ENCODE results near the gene ALDH1A1.

The ALDH1A1 gene

DNA sequence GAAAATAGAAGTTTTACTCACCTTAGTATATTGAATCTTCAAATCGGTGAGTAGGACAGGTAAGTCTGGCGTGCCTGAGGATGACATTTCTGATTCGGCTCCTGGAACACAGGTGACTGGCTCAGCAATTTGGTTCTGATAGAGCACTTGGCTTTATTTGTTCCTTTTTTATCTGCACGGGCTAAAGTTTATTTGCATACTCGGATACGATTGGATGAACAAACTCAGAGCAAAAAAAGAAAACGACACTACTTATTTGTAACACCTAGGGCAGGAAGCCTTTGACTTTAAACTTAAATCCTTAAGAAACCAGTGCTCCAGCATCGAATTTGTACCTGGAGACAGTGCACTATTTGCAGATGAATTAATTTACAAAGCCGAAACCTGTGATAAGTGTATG, at the start of gene ALDH1A1:
ALDH1A1 (minus strand) TSS at position 140 of the 400 bp plus-strand sequence; CDS start at position 87, 53 bp downstream.
- DNase-seq (ENCODE audit: low spot score): no peak

DNA sequence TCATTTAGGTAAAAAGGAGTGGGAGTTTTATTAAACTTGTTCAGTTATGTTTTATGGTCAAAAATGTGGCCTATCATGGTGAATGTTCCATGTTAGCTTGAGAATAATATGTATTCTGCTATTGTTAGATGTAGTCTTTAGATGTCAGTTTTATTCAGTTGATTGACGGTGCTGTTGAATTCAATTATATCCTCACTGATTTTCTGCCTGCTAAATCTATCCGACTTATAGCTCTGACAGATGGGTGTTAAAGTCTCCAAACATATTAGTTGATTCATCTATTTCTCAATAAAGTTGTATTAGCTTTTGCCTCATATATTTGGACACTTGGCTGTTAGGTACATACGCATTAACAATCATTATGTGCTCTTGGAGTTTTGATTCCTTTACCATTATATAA, 49.0 kb upstream of the ALDH1A1 start:
- DNase-seq (ENCODE audit: low spot score): no peak

DNA sequence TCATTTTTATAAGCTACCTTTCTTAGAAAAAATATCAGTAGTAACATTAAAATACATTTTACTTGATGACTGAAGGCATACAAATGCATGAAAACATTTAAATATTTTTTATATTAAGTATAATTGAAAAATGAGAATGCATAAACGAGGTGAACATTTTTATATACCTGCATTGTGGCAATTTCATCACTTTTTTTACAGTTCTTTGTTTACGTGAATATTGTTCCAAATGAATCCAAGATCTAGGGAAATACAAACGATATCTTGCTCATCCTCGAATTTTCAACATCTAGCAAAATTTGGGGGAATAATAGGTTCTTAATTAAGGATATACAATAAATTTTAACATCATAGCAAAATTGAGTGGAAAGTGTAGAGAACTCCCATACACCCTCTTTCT, 45.5 kb upstream of the ALDH1A1 start:
- DNase-seq (ENCODE audit: low spot score): no peak

DNA sequence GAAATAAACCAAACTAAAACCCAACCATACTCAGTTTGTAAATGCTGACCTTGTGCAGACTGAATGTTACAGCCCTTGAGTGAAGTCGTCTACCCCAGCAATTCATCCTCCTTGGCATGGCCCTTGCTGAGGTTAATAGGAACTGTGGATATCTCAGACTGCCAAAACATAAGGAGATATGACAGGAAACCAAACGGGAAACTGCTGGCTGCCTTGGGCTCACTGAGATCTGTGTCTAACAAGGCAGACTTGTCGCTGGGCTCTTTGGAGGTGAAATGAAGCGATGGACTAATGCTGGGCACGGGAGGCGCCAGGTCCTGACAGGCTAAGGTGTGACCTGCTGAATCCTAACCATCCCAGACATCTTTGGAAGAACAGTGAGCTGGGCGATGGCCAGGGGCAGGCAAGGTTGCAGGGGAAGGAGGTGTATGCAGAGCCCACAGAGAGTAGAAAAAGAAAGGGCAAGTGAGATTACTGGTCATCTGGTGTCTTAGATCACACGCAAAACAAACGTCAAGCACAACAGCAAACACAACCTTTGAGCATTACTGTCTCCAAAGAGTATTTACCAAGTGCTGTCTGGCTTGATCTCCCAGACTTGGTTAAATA, 44.6 kb upstream of the ALDH1A1 start:
- DNase-seq (ENCODE audit: low spot score): no peak

DNA sequence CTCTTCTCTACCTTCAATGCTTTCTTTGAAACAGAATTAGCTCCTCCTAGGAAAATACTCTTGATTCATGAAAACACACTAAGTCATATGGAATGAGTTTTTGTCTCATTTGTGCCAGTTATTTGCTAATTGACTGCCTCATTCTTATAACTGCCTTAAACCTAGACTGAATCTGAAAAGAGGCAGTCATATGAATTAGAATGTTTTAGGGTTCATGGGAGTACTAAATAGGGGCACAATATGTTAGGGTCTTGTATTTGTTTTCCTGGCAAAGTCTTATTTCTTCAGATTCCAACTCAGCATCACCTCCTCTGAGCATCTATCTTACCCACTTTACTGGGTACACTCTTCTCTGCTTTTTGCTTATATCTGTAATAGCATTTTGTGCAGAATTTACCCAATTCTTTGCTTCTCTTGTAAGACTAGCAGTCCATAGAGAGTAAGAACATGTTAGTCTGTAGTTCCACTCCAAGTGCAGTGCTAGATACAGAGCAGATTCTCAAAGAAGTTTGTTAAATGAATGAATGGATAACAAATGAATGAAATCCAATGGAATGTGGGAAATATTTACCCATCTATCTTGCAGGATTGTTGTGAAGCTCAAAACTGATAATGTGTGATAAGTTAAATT, 43.9 kb upstream of the ALDH1A1 start:
- no peak for DNase-seq (ENCODE audit: low spot score)

DNA sequence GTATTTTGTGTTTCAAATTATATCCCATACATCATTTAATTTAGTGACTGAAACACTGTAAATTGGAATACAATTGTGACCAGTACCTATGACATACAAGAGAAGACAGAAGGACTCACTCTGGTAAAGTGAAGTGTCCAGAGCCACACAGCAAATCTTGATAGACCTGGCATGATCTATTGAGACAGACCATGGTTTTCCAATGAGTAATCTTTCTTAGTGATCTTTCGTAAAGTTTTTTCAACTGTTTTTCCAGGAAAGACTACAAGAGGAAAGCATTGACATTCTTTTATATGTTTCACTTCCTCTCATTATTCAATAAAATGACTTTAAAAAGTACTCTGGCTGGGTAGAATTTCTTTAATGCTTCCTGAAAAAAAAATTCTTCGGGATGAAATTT, 43.3 kb upstream of the ALDH1A1 start:
- no peak for DNase-seq (ENCODE audit: low spot score)

DNA sequence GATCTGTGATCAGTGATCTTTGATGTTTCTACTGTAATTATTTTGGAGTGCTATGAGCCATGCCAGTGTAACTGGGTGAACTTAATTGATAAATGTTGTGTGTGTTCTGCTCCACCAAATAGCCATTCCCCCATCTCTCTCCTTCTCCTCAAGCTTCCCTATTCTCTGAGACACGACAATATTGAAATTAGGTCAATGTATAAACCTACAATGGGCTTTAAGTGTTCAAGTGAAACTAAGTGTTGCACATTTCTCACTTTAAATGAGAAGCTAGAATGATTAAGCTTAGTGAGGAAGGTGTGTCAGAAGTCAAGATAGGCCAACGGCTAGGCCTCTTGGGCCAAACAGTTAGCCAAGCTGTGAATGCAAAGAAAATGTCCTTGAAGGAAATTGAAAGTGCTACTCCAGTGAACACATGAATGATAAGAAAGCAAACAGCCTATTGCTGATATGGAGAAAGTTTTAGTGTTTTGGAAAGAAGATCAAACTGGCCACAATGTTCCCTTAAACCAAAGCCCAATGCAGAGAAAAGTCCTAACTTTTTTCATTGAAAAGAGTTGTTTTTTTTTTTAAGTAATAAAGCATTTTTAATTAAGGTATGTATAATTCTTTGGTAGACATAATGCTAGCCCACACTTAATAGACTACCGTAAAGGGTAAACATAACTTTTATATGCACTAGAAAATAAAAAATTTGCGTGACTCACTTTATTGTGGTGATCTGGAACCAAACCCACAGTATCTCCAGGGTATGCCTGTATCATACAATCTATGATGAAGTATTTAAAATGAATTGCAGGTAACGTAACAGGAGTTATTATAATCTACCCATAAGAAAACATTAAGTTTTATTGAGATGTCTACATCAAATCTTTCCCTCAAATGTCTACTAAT, 42.5 kb upstream of the ALDH1A1 start:
- no peak for DNase-seq (ENCODE audit: low spot score)

DNA sequence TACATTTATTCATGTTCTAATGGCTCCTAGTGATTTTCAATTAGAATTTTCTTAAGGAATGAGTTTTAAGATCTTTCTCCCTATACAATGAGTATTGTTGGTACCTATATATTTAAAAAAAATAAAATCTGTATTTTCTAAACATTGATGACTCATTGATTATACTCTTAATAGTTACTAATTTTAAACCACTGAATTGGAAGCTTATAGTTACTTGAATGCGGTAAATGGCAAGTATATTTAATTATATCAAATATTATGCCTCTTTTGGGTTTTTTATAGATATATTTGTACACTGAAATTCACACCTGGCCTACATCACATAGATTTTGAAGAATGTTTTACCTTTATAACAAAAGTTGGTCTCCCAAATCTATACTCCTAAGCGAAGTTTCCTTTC, 38.9 kb upstream of the ALDH1A1 start:
- DNase-seq (ENCODE audit: low spot score): no peak

DNA sequence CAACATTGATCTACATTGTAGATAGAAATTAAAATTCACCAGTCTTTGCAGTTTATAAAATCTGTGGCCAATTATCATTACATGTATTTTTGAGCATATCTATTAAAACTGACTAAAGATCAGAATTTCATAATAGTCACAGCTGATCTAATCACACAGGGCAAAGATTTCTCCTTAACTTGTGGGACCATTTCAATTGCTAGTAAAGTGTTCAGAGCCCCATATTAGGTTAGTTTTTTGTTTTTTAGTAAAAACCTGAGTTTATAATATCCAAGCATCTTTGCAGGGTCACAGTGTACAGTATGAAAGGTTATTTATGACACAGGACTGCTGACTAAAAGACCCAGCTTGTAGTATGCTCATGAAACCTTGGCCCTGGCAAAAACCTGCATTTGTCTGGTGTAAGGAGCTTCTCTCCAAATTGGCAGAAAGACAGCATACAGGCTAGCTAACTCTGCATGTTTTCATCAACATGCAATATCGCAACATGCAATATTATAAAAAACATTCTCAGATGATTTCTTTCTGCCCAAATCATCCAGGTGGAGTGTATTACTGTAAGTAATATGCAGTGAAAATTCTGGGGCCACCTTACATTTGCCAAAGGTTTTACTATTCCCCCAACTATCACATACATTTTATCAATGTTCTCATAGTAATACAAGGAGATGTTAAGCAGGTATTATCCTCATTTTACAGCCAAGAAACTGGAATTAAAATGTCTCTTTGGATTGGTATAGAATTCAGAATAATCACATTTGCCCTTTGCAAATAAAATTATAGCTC, 37.7 kb upstream of the ALDH1A1 start:
- no peak for DNase-seq (ENCODE audit: low spot score)

DNA sequence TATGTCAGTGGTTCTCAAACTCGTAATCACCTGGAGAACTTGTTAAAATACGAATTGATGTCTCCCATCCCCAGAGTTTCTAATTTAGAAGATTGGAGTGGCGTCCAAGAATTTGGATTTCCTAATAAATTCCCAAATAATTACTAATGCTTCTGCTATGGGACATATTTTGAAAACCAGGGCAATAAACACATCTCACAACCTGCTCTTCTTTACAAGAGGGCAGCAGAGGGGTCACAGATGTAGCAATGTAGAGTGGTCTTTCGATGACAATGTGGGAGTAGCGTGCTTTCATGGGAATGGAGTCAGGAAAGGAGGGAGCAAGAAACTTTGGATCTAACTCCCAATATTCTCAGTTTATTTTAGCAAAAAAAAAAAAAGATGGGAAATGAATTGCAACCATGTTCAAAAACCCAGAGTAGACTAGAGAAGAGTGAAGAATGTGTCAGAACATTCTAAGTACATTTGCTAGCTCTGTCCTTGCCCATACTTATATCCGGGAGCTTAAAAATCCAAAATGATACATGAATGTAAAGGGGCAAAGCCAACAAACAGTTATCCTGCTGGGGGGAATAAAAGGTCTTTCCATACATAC, 33.8 kb upstream of the ALDH1A1 start:
- no peak for DNase-seq (ENCODE audit: low spot score)

DNA sequence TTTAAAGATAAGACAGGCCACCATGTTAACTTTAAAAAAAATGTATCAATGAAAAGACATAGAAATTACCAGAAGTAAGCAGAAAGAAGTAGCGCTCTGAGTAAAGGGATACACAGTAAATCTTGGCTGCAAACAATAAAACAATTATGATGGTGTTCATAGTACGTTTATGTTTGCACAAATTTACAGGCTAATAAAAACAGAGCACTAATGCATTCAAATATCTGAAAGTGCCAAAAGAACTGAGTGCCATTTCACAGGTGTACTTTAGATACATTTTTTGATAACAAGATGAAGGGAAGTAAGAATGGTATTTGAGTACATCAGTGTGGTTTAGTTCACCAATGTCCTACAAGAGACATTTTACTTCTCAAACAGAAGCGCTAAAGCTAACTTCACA, 32.9 kb upstream of the ALDH1A1 start:
- DNase-seq (ENCODE audit: low spot score): no peak

DNA sequence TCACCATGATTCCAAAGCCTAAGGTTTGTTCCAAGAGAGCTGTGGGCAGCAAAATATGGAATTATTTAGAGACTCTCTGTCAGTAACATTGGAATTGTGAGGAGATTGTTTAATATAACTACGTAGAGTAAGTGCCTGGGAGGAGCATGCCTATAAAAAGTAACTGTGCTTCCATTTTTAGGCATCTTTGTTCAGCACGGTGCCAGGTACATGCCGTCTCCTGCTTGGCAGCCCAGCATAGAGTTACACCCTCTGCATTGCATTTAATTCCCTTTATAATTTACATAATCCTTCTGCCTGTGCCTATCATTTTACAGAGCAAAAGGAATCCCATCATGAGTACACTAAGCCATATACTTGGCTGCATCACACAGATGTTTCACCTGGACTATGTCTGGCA, 32.1 kb upstream of the ALDH1A1 start:
- no peak for DNase-seq (ENCODE audit: low spot score)

DNA sequence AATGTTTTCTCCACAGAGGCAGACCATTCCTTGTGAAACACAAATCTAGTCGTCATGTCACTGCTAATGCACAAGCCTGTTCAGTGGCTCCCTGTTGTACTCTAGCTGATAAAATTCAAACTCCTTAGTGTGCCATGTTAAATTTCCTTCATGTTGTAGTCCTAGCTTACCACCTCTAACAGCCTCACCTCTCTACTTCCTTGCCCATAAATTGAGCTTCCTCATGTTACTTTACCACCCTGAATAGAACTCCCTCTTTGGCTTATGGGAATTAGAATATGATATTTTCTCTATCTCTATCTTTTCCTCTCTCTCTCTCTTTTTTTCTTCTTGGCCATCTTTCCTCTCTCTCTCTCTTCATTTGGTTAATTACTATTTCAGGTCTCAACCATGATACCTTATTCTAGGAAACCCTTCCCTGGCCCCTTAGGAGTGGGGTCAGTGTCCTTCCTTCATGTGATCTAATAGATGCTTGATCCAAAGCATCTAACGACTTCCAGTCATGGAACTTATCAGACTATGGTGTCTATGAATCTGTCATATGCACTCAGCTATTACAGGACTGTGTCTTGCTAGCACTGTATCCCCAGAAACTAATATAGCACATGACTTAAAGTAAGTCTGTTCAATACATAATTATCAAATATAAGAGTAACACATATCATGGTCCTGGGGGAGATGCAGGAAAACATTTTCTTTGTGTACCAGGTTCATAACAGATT, 31.5 kb upstream of the ALDH1A1 start:
- DNase-seq (ENCODE audit: low spot score): no peak

DNA sequence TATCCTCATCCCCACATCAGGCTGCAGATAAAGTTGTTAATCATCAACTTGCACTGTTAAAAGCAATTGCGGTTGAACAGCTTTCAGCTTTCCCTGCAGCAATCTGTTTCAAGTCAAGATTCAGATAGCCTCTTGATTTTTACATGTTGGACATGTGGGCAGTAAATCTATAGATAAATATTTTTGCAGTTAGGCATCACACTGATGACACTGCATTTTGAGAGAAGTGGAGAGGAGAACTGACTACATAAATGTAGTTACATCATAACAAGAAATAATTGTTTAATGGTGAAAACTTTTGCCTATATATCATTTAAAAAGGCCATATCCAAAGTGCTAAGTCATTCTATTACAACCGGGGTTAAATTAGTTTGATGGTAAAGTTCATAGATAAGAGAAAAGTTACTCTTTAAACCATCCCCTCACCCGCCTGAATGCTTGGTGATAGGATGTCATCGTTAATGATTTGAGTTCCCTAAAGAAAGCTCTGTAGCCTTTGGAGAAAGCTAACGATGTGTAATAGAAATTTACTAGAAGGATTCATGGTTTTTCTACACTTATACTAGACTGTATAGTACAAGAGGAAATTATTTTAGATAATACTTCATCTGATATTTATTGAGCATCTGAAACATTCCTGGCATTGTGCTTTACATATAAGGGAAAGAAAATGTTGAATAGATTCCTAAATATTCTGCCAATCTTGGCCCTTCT, 30.8 kb upstream of the ALDH1A1 start:
- no peak for DNase-seq (ENCODE audit: low spot score)

DNA sequence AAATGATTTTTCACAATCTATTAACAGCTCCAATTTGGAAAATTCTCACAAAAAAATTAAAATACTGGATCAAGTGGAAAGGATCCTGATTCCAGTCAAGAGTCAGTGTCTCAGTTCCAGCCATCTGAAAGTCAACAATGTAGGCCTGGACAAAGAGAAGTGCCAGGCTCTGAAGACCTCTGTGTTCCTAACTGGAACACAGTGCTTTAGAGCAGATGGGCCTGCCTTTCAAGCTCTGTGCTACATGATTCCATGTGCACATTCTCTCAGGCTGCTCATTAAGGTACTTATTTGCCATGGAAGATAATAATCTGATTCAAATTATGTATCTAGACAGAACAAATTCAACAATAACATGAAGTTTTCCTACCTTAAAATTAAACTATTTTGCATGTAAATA, 30.2 kb upstream of the ALDH1A1 start:
- no peak for DNase-seq (ENCODE audit: low spot score)

DNA sequence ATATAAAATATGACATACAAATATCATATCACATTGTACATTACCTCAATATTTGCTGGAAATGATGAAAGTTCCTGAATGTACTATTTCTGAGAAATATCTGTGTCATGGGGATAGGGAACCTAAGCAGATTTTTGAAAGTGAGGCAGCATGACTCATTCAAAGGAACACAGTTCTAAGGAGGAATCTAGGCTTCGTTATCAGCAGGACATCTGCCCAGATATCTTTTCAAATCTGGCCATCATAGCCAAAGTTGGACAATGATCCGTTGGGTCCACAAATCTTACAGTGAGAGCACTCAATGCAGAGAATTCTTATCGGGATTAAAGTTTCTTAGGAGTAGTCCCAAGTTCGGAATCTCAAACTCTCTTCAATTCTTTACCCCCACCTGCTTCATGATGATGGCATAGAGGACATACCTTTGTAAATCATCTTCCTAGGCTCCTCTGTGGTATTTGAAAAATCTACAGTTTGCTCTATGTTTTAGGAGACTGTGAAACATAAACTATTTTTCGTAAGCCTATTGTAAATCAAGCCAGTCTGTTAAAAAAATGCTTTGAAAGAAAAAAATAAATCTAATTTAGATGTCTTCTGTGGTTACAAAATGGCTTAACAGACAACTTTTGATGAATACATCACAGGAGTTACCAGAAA, 29.4 kb upstream of the ALDH1A1 start:
- no peak for DNase-seq (ENCODE audit: low spot score)

DNA sequence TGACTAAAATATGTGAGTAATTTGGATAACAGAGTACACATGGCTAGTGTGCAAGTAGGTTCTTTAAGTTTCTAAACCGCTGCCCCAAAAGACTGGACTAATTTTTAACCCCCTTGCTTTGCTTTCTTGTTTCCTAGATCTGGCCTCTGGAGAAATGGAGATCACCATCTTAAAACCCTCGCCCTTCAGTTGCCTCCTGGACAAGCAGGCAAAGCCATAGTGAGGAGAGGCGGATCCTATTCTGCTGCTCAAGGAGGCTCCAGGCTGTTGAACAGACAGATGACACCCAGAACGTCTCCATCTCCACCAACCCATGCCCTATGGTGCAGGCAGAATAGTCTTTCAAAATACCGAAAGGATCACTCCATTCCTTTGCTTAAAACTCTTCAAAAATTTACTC, 28.6 kb upstream of the ALDH1A1 start:
- no peak for DNase-seq (ENCODE audit: low spot score)

DNA sequence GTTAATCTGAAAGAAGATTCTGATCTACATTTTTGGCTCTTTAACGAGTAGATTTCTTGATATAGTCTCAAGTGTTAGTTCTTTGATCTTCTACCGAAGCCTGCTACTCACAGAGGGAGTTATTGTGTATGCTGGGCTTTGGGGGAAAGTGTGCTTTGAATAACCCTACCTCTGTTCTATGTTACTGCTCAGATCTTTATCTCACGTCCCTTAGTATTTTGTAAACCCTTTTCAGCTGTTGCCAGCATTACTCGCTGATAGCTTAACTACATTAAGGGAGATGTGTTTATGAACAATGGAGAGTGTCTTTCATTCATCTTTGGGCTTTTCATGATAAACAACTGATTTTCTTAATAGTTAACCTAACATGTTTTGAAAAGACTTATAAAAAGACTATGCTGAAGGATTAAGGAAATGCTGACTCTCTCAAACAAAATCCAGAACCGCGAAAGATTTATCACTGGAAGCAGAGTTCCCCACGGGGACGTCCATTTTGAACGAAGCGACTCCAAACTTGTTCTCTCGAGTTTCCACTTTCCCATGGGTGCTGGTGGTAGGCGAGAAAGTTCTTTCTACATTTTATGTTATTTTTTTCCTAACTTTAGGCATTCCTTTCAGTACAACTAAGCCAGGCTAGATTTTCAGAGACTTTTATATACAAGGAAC, 27.9 kb upstream of the ALDH1A1 start:
- no peak for DNase-seq (ENCODE audit: low spot score)

DNA sequence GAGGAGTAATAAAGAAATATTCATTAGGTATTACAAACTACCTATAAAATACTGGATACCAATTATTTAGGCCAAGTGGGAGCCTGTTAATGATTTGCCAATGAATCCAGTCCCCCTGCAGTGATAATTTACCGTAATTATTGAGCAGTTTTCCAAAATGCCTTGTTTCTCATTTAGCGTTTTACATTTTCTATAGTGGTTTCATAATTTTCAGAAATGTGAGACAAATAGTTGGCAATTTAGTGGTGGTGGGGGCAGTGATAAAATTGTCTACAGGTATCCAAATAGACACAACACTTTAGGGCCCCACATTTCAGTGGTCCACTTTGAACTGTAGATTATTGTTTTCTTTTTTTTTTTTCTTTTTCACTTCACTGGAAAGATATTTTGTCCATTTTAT, 27.3 kb upstream of the ALDH1A1 start:
- no peak for DNase-seq (ENCODE audit: low spot score)
